ENCODE results near the gene FAM219B. TPM values are rescaled to one million over a fixed set of nuclear protein-coding genes. Genes with fewer than 3 reads are reported as not detected.
"Not testable (repeated sequence)": the region's sequence is repeated elsewhere in the genome, so short reads cannot be mapped to it uniquely, and the experiment has no call there.

The FAM219B gene
- total RNA-seq, 1 donor from 2014 or later = 36.3 TPM

DNA sequence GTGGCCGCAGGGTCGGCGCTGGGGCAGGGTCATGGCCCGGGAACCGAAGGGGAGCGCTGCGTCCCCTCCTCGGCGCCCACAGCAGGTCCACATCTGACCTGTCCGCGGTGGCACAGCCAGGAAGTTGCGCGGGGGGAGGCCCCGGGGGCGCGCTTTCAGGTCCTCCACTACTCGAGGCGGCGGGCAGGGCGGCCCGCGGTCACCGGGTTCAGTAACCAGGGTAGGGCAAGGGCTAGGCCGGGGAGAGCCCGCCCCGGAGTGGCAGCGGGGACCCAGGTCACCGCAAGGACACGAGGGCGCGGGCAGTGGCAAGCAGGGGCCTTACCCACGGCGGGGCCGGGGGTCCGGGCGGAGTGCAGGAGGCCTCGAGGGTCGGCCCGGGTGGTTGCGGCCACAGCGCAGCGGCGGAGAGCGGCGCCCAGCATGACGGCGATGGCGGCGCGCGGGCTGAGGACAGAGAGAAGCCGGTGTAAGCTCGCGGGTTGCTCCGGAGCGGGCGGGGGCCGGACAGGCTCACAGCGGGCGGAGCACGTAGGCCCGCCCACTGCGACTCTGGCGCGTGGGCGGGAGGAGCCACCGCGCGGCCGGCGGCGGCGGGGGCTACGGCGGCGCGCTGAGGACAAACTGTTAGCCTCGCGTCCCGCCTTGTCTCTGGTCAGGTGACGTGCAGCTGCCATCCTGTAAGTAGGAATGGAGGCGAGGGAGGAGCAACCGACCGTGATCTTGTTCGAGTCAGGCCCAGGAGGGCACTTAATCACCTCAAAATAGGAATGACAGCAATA lies 31.1 kb upstream of the FAM219B start, which contains the start of gene COX5A:
Gene COX5A, minus strand, starts transcription at position 484 of the 782 bp plus-strand sequence. Its CDS starts 59 bp downstream, at position 425.
- H3K4me3 ChIP-seq (ENCODE audit: low read depth, low read length) = peak within 1 kb of the TSS; percentile 73
- TF ChIP-seq, protein P1, sequence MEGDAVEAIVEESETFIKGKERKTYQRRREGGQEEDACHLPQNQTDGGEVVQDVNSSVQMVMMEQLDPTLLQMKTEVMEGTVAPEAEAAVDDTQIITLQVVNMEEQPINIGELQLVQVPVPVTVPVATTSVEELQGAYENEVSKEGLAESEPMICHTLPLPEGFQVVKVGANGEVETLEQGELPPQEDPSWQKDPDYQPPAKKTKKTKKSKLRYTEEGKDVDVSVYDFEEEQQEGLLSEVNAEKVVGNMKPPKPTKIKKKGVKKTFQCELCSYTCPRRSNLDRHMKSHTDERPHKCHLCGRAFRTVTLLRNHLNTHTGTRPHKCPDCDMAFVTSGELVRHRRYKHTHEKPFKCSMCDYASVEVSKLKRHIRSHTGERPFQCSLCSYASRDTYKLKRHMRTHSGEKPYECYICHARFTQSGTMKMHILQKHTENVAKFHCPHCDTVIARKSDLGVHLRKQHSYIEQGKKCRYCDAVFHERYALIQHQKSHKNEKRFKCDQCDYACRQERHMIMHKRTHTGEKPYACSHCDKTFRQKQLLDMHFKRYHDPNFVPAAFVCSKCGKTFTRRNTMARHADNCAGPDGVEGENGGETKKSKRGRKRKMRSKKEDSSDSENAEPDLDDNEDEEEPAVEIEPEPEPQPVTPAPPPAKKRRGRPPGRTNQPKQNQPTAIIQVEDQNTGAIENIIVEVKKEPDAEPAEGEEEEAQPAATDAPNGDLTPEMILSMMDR (conservative IDR thresholded peaks at IDR 0.05; ENCODE audit: low read depth, low read length) = no peak
- peak; percentile 52 for DNase-seq (ENCODE audit: low read depth)

DNA sequence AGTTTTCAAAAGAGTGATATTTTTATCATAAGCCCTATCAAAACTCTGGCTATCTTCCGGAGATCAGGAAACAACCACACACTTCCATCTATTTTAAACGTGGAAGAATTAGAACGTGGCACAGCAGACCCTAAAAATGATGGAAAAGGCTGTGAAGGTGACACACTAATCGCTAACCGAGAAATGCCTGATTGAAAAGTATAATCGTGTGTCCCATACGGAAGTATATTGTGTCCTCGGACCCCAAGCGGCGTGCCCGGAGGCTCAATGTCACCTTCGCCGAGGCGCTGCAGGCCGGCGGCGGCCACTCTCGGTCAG lies 30.6 kb upstream of the FAM219B start:
- TF ChIP-seq, protein P1 (conservative IDR thresholded peaks at IDR 0.05; ENCODE audit: low read depth, low read length) = no peak
- peak overlapping the region; percentile 73 for H3K4me3 ChIP-seq (ENCODE audit: low read depth, low read length)

DNA sequence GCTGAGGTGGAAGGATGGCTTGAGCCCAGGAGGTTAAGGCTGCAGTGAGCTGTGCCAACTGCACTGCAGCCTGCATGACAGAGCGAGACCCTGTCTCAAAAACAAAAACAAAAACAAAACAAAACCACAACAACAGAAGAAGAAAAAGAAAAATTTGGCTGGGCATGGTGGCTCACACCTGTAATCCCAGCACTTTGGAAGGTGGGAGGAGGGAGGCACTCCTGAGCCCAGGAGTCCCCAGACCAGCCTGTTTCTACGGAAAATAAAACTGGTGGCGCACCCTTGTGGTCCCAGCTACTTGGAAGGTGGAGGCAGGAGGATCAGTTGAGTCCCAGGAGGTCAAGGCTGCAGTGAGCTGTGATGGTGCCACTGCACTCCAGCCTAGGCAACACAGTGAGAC lies 28.5 kb upstream of the FAM219B start:
- TF ChIP-seq, protein P1 (conservative IDR thresholded peaks at IDR 0.05; ENCODE audit: low read depth, low read length) = peak; percentile 13
- DNase-seq (ENCODE audit: low read depth); H3K4me3 ChIP-seq (ENCODE audit: low read depth, low read length): not testable (repeated sequence)

More for the DNA sequence above, 30.6 kb upstream of the FAM219B start:
- DNase-seq (ENCODE audit: low read depth) = no peak

DNA sequence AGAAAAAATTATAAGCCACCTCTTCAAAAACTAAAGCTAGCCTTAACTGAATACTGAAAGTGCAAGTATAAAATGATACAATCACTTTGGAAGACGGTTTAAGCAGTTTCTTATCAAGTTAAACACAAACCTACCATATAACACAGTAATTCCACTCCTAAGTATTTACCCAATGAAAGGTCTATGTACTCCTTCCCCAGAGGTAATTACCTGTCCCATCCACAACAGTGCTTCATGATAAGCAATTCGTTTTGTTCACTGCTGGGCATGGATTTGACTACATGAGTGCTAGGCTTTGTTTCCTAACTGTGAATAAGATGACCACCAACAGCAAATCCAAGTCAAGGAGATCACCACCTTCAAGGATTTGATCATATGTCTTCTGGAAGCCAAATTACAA lies 26.9 kb upstream of the FAM219B start:
- no peak overlapping the region for H3K4me3 ChIP-seq (ENCODE audit: low read depth, low read length)
- no peak for DNase-seq (ENCODE audit: low read depth)
- TF ChIP-seq, protein P1 (conservative IDR thresholded peaks at IDR 0.05; ENCODE audit: low read depth, low read length) = no peak

DNA sequence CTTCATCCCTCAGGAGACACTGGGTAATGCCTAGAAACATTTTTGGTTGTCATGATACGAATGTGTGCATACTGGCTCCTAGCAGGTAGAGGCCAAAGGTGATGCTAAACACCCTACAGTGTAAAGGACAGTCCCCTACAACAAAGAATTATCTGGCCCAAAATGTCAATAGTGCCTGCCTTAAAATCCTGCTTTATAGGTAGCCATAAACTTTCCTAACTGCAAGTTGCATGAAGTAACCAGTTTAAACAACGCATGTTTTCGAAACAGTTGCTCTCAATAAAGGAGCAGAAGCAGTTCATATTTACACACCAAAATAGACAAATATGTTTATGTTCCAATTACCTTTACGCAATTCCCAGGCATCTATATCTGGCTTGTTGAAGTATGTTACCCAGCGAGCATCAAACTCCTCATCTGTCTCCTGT lies 22.1 kb upstream of the FAM219B start:
- DNase-seq (ENCODE audit: low read depth) = no peak
- no peak overlapping the region for H3K4me3 ChIP-seq (ENCODE audit: low read depth, low read length)

DNA sequence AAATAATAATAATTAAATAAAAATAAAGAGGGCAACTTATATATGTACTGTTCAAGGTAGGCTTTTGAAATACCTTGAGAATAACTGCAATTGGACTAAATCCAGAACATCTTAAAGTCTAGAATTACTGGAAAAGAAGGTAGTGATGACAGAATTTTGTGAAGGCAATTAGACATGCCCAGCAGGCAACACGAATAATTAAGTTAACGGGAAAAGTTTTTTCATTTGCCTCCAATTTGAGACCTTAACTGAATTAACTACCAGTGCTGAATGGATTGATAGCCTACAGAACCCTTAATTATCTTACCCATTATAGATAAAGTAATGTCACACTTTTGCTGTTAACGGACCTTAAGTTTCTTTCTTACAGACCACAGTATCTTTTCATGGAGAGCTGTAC lies 17.9 kb upstream of the FAM219B start:
- no peak for DNase-seq (ENCODE audit: low read depth)
- TF ChIP-seq, protein P1 (conservative IDR thresholded peaks at IDR 0.05; ENCODE audit: low read depth, low read length) = no peak
- H3K4me3 ChIP-seq (ENCODE audit: low read depth, low read length) = no peak overlapping the region

More for the DNA sequence above, 22.1 kb upstream of the FAM219B start:
- TF ChIP-seq, protein P1 (conservative IDR thresholded peaks at IDR 0.05; ENCODE audit: low read depth, low read length) = no peak

DNA sequence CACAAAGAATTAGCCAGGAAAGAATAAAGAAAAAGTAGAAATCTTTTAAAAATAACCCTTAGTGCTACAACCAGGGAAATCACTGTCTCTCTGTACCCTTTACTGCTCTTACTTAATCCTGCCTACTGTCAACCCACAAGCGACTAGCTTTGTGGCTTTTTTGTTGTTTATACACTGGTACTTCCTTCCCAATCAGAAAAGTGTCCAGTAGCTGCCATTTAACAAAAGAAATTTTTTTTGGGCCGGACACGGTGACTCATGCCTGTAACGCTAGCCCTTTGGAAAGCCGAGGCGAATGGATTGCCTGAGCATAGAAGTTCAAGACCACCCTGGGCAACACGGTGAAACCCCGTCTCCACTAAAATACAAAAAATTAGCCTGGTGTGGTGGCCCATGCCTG lies 13.8 kb upstream of the FAM219B start:
- H3K4me3 ChIP-seq (ENCODE audit: low read depth, low read length) = no peak overlapping the region
- TF ChIP-seq, protein P1 (conservative IDR thresholded peaks at IDR 0.05; ENCODE audit: low read depth, low read length) = no peak
- no peak for DNase-seq (ENCODE audit: low read depth)

Measured in epithelial cell of proximal tubule (primary cell).